Measurements from ENCODE around the gene ADIPOR2. TPM values are rescaled to one million over a fixed set of nuclear protein-coding genes. Genes with fewer than 3 reads are reported as not detected.

Gene ADIPOR2
- polyA plus RNA-seq, 1 experiment, result 17.5 TPM

GRCh38 chr12:1650260-1650977 is 40.5 kb upstream of the ADIPOR2 start:
- H3K36me3 ChIP-seq (ENCODE audit: control insufficient read depth, insufficient read depth, low read length), result peaks cover 9% of the 10 kb centered on the region

GRCh38 chr12:1650978-1651361 is 39.9 kb upstream of the ADIPOR2 start:
- no peak overlapping the region for H3K4me3 ChIP-seq (ENCODE audit: low read depth, low read length)
- TF ChIP-seq CTCF (IDR thresholded peaks at IDR 0.05; ENCODE audit: insufficient read depth, low read depth, low read length), result no peak
- POLR2A ChIA-PET, result no interaction called here
- CTCF ChIA-PET, result interaction anchor here (0.7 to 10.9 kb wide), 8 partner anchors 10 to 289 kb away, joined by 3 to 242 read pairs (median 7); no protein-coding TSS in a partner anchor
- H3K36me3 ChIP-seq (ENCODE audit: control insufficient read depth, insufficient read depth, low read length), result peaks cover 8% of the 10 kb centered on the region
- no peaks in the 10 kb centered on the region for H3K27me3 ChIP-seq (ENCODE audit: control insufficient read depth, insufficient read depth, low read length)
- DNase-seq (ENCODE audit: low read depth), result no peak

More at GRCh38 chr12:1650260-1650977, 40.5 kb upstream of the ADIPOR2 start:
- no peak for TF ChIP-seq CTCF (IDR thresholded peaks at IDR 0.05; ENCODE audit: insufficient read depth, low read depth, low read length)
- no peak for DNase-seq (ENCODE audit: low read depth)
- no peaks in the 10 kb centered on the region for H3K27me3 ChIP-seq (ENCODE audit: control insufficient read depth, insufficient read depth, low read length)
- ChIA-PET POLR2A (no interaction called here), CTCF (interaction anchor here (0.7 to 4.8 kb wide), 7 partner anchors 10 to 289 kb away, joined by 3 to 45 read pairs (median 7); no protein-coding TSS in a partner anchor)
- no peak overlapping the region for H3K4me3 ChIP-seq (ENCODE audit: low read depth, low read length)

- no peak for DNase-seq (ENCODE audit: low read depth)
- ChIA-PET CTCF (interaction anchor here (0.6 to 10.9 kb wide), 11 partner anchors 9 to 288 kb away, joined by 3 to 242 read pairs (median 4); no protein-coding TSS in a partner anchor), POLR2A (no interaction called here)
- TF ChIP-seq CTCF (IDR thresholded peaks at IDR 0.05; ENCODE audit: insufficient read depth, low read depth, low read length), result no peak
- Histone ChIP-seq H3K4me3 (ENCODE audit: low read depth, low read length) (no peak overlapping the region), H3K36me3 (ENCODE audit: control insufficient read depth, insufficient read depth, low read length) (peaks cover under 1% of the 10 kb centered on the region; the same call in 1 of the 2 replicates), H3K27me3 (ENCODE audit: control insufficient read depth, insufficient read depth, low read length) (no peaks in the 10 kb centered on the region)
Measured at GRCh38 chr12:1651946-1652345, 38.9 kb upstream of the ADIPOR2 start.

- TF ChIP-seq CTCF (IDR thresholded peaks at IDR 0.05; ENCODE audit: insufficient read depth, low read depth, low read length), result no peak
- ChIA-PET CTCF (interaction anchor here (0.6 to 10.9 kb wide), 7 partner anchors 21 to 285 kb away, joined by 3 to 242 read pairs (median 5); partner anchors contain the start of gene ADIPOR2), POLR2A (no interaction called here)
- no peak overlapping the region for H3K4me3 ChIP-seq (ENCODE audit: low read depth, low read length)
- H3K36me3 ChIP-seq (ENCODE audit: control insufficient read depth, insufficient read depth, low read length), result no peaks in the 10 kb centered on the region
- DNase-seq (ENCODE audit: low read depth), result no peak
- no peaks in the 10 kb centered on the region for H3K27me3 ChIP-seq (ENCODE audit: control insufficient read depth, insufficient read depth, low read length)
Measured at GRCh38 chr12:1655225-1655788, 35.6 kb upstream of the ADIPOR2 start.

- POLR2A ChIA-PET, result no interaction called here
- no peaks in the 10 kb centered on the region for H3K36me3 ChIP-seq (ENCODE audit: control insufficient read depth, insufficient read depth, low read length)
- TF ChIP-seq CTCF (IDR thresholded peaks at IDR 0.05; ENCODE audit: insufficient read depth, low read depth, low read length), result no peak
- no peak overlapping the region for H3K4me3 ChIP-seq (ENCODE audit: low read depth, low read length)
- no peak for DNase-seq (ENCODE audit: low read depth)
- CTCF ChIA-PET, result interaction anchor here (5.3 to 10.9 kb wide), 2 partner anchors 130 to 283 kb away, joined by 24 to 242 read pairs; no protein-coding TSS in a partner anchor
- H3K27me3 ChIP-seq (ENCODE audit: control insufficient read depth, insufficient read depth, low read length), result no peaks in the 10 kb centered on the region
Measured at GRCh38 chr12:1656902-1657301, 34.0 kb upstream of the ADIPOR2 start.
